GM19239 (cell line): ENCODE results near the gene SEPTIN10.
"Not testable (repeated sequence)": the region's sequence is repeated elsewhere in the genome, so short reads cannot be mapped to it uniquely, and the experiment has no call there.

Experiments used
- DNase-seq: peaks from one replicate; pipeline ENCODE4 v3.0.0; 2011; ENCODE audit warnings: low spot score; ENCODE audit not compliant: insufficient read length
- FAIRE-seq: peaks from 2 replicates; lab custom pipeline; 2011; peaks lifted over from hg19 to GRCh38; lab: Jason Lieb, UNC

The SEPTIN10 gene

DNA sequence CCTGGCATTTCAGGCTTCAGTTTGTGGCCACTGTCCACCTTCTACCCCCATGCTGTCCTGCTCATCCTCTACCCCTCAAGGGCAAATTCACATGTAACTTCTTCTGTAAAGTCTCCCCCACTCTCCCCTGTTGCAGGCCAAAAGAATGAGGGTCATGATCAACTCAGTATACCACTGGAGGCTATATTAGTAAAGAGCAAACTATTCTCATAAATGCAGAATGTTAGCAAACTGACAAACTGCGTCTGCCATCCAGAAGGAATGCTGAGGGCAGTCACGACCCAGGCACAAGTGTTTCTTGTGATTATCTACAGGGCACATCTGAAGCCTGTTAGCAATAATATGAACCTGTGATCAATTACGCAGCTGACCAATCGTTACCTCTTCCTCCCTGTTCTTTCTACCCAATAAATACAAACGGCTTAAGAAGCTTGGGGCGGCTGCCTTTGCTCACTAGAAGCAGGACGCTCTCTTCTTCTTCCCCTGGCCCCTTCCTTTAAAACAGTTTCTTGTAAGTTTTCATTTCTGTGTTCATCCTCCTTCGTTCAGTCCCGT, 58.3 kb downstream of the SEPTIN10 start:
- FAIRE-seq: no peak
- DNase-seq: no peak

DNA sequence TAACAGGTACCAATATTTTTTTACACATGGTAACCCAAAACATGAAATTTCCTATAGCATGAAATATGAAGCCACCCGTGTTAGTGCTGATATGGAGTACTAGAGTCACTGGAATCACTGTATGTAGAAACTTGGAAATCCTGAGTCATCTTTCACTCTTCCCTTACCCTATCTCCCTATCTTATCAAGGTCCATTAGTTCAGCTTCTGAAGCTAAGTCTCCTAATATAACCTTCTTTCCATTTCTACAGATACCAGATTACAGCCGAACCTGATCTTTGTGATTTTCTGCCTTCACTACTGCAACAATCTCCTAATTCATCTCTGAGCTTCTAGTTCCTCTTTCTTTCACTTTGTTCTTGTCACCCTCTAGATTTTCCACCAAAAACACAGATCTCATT, 59.0 kb downstream of the SEPTIN10 start:
- FAIRE-seq: no peak
- DNase-seq: no peak

DNA sequence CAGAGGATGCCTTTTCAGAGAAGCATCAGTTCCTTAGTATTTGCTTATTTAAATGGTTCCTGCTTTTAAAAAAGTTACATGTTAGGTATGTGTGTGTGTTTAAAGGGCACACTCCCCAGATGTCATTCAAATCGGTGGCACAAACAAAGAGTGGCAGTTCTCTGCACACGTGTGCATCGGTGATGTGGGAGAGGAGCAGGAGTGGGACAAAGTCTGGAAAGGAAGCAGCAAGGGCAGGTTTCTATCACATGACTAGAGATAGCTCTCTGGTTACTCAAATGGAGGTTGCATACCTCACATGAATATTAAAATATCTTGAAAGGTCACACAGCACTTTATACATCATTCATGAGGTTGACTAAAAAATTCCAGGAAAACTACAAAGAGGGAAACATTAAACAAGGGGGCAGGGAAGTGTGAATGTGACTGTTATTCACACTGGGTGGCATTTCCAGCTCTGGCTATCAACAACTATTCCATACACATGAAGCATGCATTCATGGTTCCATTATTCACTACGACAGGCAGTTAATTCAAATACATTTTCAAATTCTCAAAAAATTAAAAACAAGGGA, 64.7 kb downstream of the SEPTIN10 start:
- FAIRE-seq (no peak), DNase-seq (no peak)

DNA sequence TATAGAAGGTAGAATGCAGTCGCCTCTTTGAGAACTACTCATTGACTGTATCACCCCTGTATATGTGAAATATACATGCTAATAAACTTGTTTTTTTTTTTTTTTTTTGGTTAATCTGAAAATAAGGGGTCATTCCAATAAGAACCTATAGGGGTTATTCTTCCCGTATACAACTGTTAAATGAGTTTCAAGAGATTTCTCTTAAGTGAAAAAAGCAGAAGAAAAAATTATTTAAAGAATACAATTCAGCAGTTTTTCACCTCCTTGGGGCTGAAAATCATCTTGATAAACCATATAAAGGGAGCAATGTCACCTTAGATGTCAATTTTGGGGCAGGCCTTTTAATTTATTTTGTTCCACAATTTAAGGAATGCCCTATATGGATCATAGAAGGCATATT, 66.5 kb downstream of the SEPTIN10 start:
- FAIRE-seq (no peak), DNase-seq (no peak)

DNA sequence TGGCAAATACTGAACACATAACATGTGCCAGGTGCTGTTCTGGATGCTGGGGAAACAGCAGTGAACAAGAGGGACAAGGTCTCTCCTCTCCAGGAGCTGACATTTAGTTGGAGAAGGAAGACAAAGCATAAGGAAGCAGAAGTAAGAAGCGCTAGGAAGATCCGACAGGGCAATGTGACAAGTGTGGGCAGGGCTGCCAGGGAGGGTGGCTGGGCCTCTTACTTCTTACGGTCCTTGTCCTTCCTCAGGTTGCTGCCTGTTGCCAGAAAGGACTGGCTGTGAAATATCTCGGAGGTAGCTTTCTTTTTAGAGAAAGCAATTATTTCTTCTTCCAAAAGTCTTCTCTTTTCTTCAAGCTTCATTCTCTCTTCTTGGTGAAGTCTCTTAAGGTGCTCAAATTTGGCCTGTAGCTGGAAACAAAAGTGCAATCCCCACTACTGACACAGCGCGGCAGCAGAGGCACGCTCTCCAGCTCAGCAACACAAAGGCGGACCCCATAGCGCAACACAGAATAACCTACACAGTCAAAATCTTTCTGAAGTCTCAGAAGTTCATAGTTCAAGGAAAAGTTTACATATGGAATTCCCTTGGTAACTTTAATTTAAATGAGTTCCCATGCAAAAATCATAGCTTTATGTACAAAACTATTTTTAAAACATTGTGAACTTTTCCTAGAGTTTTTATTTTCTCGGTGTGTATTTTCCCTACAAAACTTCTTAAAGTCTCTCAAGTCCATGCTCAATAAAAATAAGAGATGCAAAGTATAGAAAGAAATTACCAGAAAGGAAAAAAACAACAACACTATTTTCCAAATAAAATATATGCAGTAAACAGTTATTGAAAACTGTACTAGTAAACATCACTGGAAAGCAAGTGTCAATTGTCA, 67.7 kb downstream of the SEPTIN10 start:
- DNase-seq: peak; percentile 28
- FAIRE-seq: peak; percentile 76

DNA sequence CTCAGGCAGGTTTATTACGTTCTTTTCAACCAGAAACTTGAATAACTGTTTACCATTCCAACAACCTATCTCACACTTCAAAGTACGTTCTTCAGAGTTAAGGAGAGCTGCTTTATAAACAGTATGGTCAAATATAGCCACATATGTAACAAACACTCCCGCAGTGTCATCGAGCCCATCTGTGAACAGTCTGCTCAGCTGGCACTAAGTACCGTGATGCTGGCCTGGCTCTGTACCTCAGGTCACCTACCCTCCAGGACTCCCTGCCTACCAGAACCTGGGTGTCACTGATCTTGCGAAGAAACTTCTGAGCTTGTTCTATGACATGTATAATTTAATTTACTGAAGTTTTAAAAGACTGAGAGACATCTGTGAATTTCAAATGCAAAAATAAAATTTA, 71.4 kb downstream of the SEPTIN10 start:
- FAIRE-seq: no peak
- no peak for DNase-seq

DNA sequence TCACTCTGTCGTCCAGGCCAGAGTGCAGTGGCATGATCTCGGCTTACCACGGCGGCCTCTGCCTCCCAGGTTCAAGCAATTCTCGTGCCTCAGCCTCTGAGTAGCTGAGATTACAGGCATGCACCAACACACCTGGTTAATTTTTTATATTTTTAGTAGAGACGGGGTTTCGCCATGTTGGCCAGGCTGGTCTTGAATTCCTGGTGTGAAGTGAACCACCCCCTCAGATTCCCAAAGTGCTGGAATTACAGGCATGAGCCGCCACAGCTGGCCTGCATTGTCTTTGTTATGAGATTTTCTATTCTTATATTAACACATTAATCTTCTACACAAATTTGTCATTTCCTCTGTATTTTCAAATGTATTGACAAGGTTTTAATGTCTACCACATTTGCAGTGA, 75.2 kb downstream of the SEPTIN10 start:
- FAIRE-seq (no peak), DNase-seq (no peak)

DNA sequence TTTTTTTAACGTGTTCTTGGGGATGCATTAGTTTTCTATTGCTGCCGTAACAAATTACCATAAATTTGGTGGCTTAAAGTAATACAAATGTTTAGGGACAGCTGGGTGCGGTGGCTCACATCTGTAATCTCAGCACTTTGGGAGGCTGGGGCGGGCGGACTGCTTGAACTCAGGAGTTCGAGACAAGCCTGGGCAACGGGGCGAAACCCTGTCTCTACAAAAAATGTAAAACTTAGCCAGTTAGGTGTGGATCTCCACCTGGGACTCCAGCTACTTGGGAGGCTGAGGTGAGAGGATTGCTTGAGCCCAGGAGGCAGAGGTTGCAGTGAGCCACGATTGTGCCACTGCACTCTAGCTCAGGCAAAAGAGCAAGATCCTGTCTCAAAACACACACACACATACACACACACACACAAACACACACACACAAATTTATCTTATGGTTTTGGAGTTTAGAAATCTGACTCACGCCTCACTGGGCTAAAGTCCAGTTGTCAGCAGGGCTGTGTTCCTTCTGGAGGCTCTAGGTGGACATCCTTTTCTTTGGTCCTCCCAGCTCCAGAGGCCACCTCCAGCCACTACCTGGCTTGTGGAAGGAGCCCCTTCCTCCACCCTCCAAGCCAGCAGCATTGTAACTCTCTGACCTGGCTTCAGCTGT, 76.1 kb downstream of the SEPTIN10 start:
- FAIRE-seq (no peak), DNase-seq (no peak)

DNA sequence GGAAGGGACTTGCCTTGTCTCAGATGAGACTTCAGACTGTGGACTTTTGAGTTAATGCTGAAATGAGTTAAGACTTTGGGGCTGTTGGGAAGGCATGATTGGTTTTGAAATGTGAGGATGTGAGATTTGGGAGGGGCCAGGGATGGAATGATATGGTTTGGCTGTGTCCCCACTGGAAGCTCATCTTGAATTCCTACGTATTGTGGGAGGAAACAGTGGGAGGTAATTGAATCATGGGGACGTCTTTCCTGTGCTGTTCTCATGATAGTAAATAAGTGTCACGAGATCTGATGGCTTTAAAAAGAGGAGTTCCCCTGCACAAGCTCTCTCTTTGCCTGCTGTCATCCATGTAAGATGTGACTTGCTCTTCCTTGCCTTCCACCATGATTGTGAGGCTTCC, 77.2 kb downstream of the SEPTIN10 start:
- FAIRE-seq, DNase-seq: not testable (repeated sequence)

DNA sequence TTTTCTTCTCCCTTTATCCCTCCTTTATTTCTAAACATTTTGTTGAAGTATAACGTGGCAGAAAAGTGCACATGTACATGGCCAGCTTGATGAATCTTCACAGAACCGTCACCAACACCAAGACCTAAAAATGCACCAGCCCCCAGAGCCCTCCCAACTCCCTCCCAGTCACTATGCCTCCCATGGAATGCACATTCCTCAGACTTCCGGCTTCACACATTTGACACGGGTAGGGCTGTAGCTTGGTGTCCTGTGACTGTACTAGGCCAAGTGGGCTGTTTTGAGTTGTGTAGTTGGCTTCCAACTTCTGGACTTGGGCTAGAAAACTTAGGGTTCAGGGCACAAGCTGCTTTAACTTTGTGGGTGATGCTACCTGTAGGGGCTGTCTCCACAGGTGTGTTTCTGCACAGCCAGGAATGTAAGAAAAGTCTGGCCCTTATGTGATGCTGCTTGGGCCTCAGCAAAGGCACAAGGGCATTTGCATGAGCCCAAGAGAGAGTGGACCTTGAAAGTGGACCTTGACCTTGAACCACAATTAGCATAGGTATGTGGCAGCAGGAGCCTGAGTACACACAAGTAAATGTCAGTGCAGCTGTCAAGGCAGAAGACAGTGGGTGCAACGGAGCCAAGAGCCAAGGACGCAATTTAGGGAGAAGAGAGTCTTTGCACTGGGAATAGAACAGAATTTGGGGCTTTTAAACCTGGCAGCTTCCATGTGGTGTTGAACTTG, 78.4 kb downstream of the SEPTIN10 start:
- DNase-seq (no peak), FAIRE-seq (no peak)

DNA sequence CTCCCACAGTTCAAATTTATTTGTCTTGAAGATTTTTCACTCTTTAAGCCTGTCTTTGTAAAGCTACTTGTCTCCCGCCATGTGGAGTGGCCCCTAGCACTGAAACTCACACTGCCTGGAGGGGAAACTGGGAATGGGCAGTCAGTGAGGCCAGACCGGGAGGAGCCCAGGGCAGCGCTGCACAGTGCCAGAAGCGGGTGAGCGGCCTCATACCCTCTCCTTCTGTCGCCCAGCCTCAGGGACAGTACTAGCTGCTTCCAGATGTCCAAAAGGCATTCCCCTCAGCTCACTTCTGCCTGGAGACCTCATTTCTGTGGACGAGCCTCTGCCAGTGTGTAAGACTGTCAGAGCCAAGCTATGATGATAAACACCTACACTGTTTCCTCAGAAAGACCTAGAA, 79.9 kb downstream of the SEPTIN10 start:
- no peak for DNase-seq
- FAIRE-seq: no peak

DNA sequence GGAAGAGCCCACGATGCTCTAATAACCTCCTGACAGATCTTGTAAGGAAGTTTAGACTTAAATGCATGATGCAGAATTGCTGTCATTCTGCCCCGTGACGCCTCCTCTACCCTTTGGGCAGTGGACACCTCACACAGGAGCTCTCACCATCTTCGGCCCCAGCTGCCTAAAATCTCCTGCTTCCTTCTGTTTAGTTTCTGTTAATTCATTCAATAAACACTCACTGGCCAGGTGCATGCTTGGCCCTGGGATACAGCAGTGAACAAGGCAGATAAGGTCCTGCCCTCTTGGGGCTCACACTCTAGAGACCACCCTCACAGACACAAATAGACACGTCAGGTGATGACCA, 81.1 kb downstream of the SEPTIN10 start:
- FAIRE-seq (no peak), DNase-seq (no peak)

DNA sequence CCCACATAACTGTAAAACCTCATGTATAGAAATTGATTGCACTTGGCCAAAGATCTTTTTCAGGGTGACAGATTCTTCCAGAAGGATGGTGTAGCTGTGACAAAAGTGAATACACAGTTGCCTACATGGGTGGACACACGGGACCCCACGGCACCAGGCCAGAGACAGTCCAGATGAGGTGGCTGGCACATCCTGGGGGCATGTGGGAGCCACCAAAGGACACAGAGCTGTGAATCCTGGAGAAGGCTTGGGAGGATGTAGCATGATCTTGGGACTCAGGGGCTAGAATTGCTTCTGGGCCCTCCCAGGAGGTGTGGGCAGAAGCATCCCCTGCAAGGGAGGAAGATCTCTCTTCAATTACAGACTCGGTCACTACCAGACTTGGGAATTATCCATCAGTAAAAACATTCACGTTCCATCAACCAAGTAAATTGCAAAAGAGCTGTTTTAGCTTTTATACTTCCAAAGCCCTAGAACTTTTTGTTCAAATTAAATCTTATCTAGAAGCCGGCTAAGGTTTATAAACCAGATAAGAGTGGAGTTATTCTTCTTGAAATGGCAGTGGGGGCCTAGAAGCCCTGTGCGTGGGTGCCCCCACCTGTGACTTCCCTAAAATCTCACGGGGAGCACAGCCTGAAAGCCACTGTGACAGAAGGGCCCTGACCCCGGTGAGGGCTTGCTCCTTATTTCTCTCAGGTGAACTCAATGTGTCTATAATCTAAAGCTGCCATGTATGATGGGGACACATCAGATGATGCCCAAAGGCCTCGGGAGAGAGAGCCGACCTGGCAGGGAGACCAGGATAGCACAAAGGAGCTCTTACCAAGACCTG, 81.7 kb downstream of the SEPTIN10 start:
- DNase-seq (no peak), FAIRE-seq (no peak)

DNA sequence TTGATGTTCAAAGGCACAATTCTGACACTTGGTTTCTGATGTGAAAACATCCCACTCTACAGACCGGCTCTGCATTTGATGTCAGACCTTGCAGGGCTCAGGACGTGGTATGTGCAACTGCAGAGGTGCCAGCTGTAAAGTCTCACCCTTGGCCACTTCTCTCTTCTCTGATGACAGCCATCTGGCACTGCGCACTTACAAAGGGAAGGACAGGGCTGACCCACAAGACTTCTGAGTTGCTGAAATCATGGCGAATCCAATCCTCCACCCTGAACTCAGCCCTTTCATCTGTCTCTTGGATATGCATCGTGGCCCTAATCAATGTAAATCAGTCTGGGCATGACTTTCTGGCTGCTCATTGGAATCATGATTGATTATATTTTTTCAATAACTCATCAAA, 82.5 kb downstream of the SEPTIN10 start:
- no peak for DNase-seq
- FAIRE-seq: no peak

DNA sequence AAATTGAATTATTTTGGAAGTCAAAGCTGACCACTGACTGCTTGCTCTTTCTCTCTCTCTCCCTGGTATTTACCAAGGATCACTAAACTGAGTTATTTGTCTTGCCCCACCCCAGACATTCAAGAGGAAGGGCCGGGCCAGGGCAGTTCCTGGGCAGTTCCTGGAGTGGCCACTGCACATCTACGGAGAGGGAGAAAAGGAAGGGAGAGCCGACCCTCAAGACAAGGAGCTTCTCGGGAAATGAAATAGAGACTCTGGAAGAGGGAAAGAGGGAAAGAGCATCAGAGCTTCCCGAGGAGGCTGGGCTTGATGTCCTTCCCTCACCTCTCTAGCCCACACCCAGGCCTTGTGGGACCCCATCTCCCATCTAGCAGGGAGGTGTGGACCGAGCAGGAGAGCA, 83.1 kb downstream of the SEPTIN10 start:
- FAIRE-seq: no peak
- no peak for DNase-seq

DNA sequence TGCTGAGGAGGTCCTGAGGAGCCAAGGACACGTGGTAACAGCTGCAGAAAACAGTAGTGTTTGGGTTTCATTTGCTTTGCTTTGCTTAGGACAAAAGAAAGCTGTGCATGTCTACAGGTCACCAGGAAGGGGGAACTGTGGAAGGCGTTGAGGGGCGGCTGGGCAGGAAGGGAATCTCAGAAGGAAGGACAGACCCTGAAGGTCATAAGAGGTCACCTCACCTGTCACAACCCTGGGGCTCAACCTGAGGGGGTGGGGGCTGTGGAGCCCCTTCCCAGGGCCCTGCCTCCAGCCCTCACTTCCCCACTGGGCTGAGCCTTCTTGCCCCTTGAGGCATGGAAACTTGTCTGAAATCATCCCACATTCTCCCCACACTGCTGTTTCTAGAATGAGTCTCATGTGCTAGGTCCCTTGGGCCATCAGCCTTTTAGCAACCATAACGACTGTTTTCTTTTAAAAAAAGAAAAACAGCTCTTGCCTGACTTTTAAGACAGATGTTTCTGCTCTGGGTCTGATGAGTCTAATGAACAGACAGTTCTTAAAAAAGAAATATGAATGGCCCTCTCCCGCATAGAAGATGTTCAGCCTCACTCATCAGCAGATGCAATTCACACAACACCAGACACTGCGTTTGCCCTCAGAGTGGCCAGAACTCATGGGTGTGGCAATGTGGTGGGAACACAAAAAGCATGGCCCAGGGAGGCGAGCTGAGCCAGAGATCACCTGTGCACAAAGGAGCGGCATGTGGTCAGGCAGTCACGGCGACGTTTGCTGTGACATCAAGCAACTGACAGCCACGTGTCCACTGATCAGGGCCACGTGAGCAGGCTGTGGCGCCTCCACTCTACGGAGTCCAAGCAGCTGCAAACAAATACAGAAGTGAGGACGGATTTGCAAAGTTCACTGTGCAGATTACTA, 84.0 kb downstream of the SEPTIN10 start:
- DNase-seq: no peak
- FAIRE-seq: no peak

DNA sequence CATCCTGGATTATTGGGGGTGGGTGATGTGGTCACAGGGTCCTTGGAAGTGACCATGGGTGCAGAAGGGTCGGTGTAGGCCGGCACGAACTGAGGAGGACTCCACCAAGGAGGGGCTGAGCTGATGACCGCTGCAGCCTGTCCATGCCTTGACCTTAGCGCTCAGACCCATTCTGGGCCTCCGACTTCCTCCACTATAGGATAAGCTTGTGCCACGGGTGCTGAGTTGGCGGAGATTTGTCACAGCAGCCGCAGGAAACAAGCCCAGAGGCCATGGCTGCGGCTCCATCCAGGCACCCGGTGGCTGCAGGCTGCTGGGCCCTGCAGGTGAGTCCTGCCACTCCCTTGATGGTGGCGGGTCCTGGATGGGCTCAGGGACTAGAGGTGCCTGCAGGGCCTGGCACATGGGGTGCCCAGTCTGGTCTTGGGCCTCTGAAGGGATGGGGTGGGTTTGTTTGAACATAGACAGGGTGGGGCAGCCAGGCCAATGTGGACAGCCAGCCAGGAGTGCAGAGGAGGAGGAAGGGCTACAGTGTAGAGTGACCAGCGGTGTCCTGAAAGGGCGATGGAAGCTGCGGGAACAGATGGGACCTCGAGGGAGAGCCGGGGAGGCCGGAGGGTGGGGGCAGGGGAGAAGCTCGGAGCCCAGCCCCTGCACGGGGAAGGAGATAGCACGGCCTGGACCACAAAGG, 84.8 kb downstream of the SEPTIN10 start:
- FAIRE-seq: no peak
- no peak for DNase-seq
